ENCODE results near the gene MED27. TPM values are rescaled to one million over a fixed set of nuclear protein-coding genes. Genes with fewer than 3 reads are reported as not detected.
A peak's percentile ranks its signal among the peaks of the same experiment; 100 is the strongest.

MED27 gene
- total and polyA plus RNA-seq, 7 experiments from 2014 or later, result 11.5 to 44.2 (median 25.7) TPM

DNA sequence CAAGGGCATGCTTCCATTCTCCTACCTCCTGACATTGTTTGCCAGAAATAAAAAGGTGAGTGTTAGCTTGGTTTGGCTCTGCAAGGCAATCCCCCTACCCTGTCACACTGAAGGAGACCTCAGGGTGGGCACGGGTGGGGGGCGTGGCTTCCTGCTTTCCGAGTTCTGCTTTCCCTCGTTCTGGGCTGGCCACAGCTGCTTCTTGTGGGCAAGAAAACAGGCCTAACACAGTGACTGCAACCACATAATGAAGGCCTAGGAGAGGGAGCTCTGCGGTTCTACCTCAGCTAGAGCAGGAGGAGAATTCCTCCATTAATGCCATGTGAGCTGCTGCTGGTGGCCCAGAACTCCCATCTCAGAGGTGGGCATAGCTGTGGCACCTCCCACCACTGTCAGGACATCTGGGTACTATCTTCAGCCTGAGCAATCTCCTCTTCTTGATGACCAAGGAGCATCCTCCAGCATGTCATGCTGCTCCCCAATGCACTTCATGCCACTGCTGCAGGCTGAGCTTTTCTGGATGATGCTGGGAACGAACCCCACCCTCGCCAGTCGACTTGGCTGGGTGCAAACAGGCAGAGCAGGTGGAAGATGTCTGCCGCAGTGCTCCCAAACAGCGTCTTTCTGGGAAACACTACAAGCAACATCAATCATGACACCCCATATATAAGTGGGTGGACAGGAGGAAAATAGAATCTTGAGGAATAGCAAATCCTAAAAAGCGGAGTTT lies 200.3 kb downstream of the MED27 start:
- POLR2A ChIA-PET, result interaction anchor here (0.6 kb wide), 1 partner anchor 521 kb away, joined by 3 read pairs; no protein-coding TSS in a partner anchor
- no peak for ATAC-seq

DNA sequence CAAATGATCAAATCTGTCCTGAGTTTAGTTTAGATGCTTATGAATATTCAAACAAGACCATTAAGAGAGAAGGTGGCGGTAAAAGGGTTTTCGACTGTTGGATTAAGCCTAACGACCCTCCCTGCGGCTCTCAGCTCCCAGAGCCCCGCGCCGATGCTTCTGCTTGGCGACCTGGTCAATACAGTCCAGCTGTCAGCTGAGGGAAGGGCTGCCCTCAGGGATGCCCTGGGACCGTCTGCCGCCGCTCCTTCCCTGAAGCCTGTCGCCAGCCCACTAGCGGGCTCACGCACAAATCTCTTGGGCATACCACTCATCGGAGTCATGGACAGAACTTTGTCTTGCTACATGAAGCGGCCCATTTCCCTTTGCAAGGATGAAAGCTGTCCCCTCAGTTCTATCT lies 203.2 kb downstream of the MED27 start:
- Mint-ChIP-seq H3K27me3 (no peaks in the 10 kb centered on the region), H3K9me3 (no peaks in the 10 kb centered on the region), H3K4me3 (peak overlapping the region in 1 of 10 donors; percentile 31), H3K4me1 (peaks cover 0 to 36% (median 6%) of the 10 kb centered on the region in 7 donors), H3K36me3 (peaks cover 0 to 27% (median 0%) of the 10 kb centered on the region in 5 donors), H3K27ac (peak overlapping the region in 1 of 9 donors; percentile 79)
- intact Hi-C loops (cut with micrococcal nuclease), result loop anchor here in 1 of 2 donors (5.0 kb wide), 1 partner anchor 39 kb away; no protein-coding TSS in a partner anchor
- H3K27me3 ChIP-seq (ENCODE audit: control insufficient read depth in 2 of 2, insufficient read depth in 2 of 2, low read length in 2 of 2), result no peaks in the 10 kb centered on the region
- no peaks in the 10 kb centered on the region for H3K9me3 ChIP-seq (ENCODE audit: control insufficient read depth in 2 of 3, low read length in 3 of 3)
- no peak for DNase-seq
- H3K27ac ChIP-seq (ENCODE audit: low read depth, low read length), result no peak overlapping the region
- no peak for ATAC-seq
- ChIA-PET POLR2A (no interaction called here), CTCF (no interaction called here)
- H3K4me3 ChIP-seq (ENCODE audit: low read length), result no peak overlapping the region
- H3K4me1 ChIP-seq (ENCODE audit: control insufficient read depth in 2 of 2, insufficient read depth in 2 of 2, low read length in 2 of 2), result no peaks in the 10 kb centered on the region
- peaks cover 0 to 5% (median 0%) of the 10 kb centered on the region in 3 experiments for H3K36me3 ChIP-seq (ENCODE audit: control insufficient read depth in 2 of 3, insufficient read depth in 3 of 3, low read length in 3 of 3)

More for the DNA sequence above, 200.3 kb downstream of the MED27 start:
- H3K27me3 ChIP-seq (ENCODE audit: control insufficient read depth in 2 of 2, insufficient read depth in 2 of 2, low read length in 2 of 2), result no peaks in the 10 kb centered on the region
- no peak for DNase-seq
- CTCF ChIA-PET, result no interaction called here
- intact Hi-C loops (cut with micrococcal nuclease), result loop anchor here in 1 of 2 donors (5.0 kb wide), 1 partner anchor 42 kb away; no protein-coding TSS in a partner anchor
- no peak overlapping the region for H3K4me3 ChIP-seq (ENCODE audit: low read length)
- H3K36me3 Mint-ChIP-seq, result peaks cover 0 to 24% (median 0%) of the 10 kb centered on the region in 5 donors
- H3K9me3 ChIP-seq (ENCODE audit: control insufficient read depth in 2 of 3, low read length in 3 of 3), result no peaks in the 10 kb centered on the region
- no peaks in the 10 kb centered on the region for H3K4me1 ChIP-seq (ENCODE audit: control insufficient read depth in 2 of 2, insufficient read depth in 2 of 2, low read length in 2 of 2)
- H3K4me3 Mint-ChIP-seq, result no peak overlapping the region
- no peaks in the 10 kb centered on the region for H3K27me3 Mint-ChIP-seq
- no peaks in the 10 kb centered on the region for H3K9me3 Mint-ChIP-seq
- peaks cover 0 to 36% (median 9%) of the 10 kb centered on the region in 7 donors for H3K4me1 Mint-ChIP-seq
- no peak overlapping the region for H3K27ac ChIP-seq (ENCODE audit: low read depth, low read length)
- no peak overlapping the region for H3K27ac Mint-ChIP-seq
- H3K36me3 ChIP-seq (ENCODE audit: control insufficient read depth in 2 of 3, insufficient read depth in 3 of 3, low read length in 3 of 3), result no peaks in the 10 kb centered on the region

DNA sequence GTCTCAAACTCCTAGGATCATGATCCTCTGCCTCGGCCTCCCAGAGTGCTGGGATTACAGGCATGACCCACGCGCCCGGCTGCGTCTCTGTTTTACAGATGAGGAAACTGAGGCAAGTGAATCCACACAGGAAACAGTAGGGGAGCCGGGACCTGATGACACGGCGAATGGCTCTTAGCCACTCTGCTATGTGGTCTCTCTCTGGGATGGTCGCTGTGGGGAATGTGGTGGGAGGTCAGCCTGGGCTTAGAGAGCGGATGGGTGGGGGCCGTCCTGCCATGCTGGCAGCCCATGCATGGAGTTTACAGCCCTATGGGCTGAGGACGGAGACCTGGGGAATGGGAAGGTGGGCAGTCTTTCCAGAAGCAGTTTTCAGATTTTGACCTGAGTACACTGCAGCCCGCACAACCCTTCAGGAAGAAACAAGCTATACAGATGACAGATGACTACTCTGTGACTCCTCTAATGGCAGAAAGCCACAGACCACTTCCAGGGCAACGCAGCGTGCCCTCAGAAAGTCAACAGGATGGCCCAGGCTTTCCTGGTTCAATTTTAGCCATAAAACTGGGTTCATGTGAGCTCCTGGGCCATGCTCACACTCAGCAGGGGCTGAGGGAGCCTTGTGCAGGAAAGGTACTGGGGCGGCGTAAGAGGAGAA lies 203.7 kb downstream of the MED27 start:
- Histone ChIP-seq H3K27me3 (ENCODE audit: control insufficient read depth in 2 of 2, insufficient read depth in 2 of 2, low read length in 2 of 2) (no peaks in the 10 kb centered on the region), H3K36me3 (ENCODE audit: control insufficient read depth in 2 of 3, insufficient read depth in 3 of 3, low read length in 3 of 3) (peaks cover 0 to 5% (median 0%) of the 10 kb centered on the region in 3 experiments), H3K27ac (ENCODE audit: low read depth, low read length) (no peak overlapping the region), H3K4me3 (ENCODE audit: low read length) (no peak overlapping the region), H3K4me1 (ENCODE audit: control insufficient read depth in 2 of 2, insufficient read depth in 2 of 2, low read length in 2 of 2) (no peaks in the 10 kb centered on the region), H3K9me3 (ENCODE audit: control insufficient read depth in 2 of 3, low read length in 3 of 3) (no peaks in the 10 kb centered on the region)
- POLR2A ChIA-PET, result no interaction called here
- CTCF ChIA-PET, result no interaction called here
- Mint-ChIP-seq H3K27me3 (no peaks in the 10 kb centered on the region), H3K4me3 (peak overlapping the region in 1 of 10 donors; percentile 31), H3K27ac (peak overlapping the region in 1 of 9 donors; percentile 79), H3K9me3 (no peaks in the 10 kb centered on the region), H3K36me3 (peaks cover 0 to 29% (median 0%) of the 10 kb centered on the region in 5 donors), H3K4me1 (peaks cover 0 to 32% (median 2%) of the 10 kb centered on the region in 7 donors)
- ATAC-seq (no peak), DNase-seq (no peak)
- intact Hi-C loops (cut with micrococcal nuclease), result loop anchor here in 1 of 2 donors (5.0 kb wide), 1 partner anchor 39 kb away; no protein-coding TSS in a partner anchor

DNA sequence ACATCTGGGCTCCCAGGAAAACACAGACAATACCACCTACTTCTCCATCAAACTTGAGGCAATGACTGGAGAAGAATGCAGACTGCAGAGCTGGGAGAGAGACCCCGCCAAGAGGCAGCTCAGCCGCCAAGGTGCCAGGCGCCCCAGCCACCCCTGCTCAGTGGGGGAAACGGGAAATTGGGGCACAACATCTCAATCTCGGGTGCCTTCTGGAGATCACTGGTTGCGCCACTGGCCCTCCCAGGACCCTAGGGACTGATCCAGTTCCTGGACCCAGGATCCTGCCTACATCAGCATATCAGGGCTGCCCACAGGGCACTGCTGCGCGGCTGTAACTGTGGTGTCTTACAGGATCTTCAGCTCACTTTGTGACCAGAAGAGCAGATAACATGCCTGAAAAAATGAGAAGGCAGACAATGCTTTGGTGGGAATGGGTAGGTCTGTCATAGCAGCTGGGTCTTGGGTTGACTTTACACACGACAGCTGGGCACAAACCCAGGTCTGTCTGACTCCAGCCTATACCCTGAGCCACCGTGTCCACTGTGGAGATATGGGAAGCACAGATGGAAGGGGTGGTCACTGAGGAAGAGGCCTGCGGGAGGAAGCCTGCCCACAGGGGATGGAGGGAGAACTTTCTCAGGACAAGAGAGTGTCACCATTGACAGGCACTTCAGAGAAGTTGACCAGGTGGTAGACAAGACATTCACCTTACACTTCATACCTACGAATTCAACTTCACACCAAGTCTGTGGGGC lies 204.6 kb downstream of the MED27 start:
- intact Hi-C loops (cut with micrococcal nuclease), result loop anchor here in 1 of 2 donors (5.0 kb wide), 1 partner anchor 38 kb away; no protein-coding TSS in a partner anchor
- peaks cover 0 to 5% (median 0%) of the 10 kb centered on the region in 3 experiments for H3K36me3 ChIP-seq (ENCODE audit: control insufficient read depth in 2 of 3, insufficient read depth in 3 of 3, low read length in 3 of 3)
- Mint-ChIP-seq H3K27me3 (no peaks in the 10 kb centered on the region), H3K4me3 (no peak overlapping the region), H3K4me1 (peaks cover 0 to 31% (median 0%) of the 10 kb centered on the region in 7 donors), H3K36me3 (peaks cover 0 to 31% (median 0%) of the 10 kb centered on the region in 5 donors), H3K27ac (no peak overlapping the region), H3K9me3 (no peaks in the 10 kb centered on the region)
- DNase-seq (no peak), ATAC-seq (no peak)
- ChIA-PET CTCF (no interaction called here), POLR2A (no interaction called here)
- no peak overlapping the region for H3K27ac ChIP-seq (ENCODE audit: low read depth, low read length)
- H3K4me3 ChIP-seq (ENCODE audit: low read length), result no peak overlapping the region
- H3K27me3 ChIP-seq (ENCODE audit: control insufficient read depth in 2 of 2, insufficient read depth in 2 of 2, low read length in 2 of 2), result no peaks in the 10 kb centered on the region
- H3K4me1 ChIP-seq (ENCODE audit: control insufficient read depth in 2 of 2, insufficient read depth in 2 of 2, low read length in 2 of 2), result no peaks in the 10 kb centered on the region
- H3K9me3 ChIP-seq (ENCODE audit: control insufficient read depth in 2 of 3, low read length in 3 of 3), result no peaks in the 10 kb centered on the region

DNA sequence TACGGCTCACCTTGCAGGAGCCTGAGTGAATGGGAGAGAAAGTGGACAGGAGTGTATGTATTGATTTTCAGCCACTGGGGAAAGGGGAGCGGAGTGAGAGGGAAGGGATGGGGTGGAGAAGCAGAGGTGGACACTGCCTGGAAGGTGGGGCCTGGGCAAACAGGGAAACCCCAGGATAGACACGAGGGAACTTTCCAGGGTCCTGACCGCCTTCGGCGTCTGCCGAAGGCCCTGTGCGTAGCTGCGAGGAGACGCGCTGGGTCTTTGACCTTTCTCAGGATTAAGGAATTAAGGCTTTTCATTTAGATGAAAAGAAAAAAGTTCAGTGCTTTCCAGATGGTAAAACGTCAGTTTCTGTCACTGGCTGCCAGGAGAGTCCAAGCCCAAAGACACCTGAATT lies 205.2 kb downstream of the MED27 start:
- Histone ChIP-seq H3K27me3 (ENCODE audit: control insufficient read depth in 2 of 2, insufficient read depth in 2 of 2, low read length in 2 of 2) (no peaks in the 10 kb centered on the region), H3K4me1 (ENCODE audit: control insufficient read depth in 2 of 2, insufficient read depth in 2 of 2, low read length in 2 of 2) (no peaks in the 10 kb centered on the region), H3K36me3 (ENCODE audit: control insufficient read depth in 2 of 3, insufficient read depth in 3 of 3, low read length in 3 of 3) (peaks cover 0 to 5% (median 0%) of the 10 kb centered on the region in 3 experiments), H3K9me3 (ENCODE audit: control insufficient read depth in 2 of 3, low read length in 3 of 3) (no peaks in the 10 kb centered on the region), H3K27ac (ENCODE audit: low read depth, low read length) (no peak overlapping the region), H3K4me3 (ENCODE audit: low read length) (no peak overlapping the region)
- ChIA-PET CTCF (no interaction called here), POLR2A (no interaction called here)
- intact Hi-C loops (cut with micrococcal nuclease), result no loop called here
- DNase-seq, result no peak
- H3K4me1 Mint-ChIP-seq, result peaks cover 0 to 29% (median 0%) of the 10 kb centered on the region in 7 donors
- peaks cover 0 to 31% (median 0%) of the 10 kb centered on the region in 5 donors for H3K36me3 Mint-ChIP-seq
- no peaks in the 10 kb centered on the region for H3K27me3 Mint-ChIP-seq
- H3K27ac Mint-ChIP-seq, result no peak overlapping the region
- no peak for ATAC-seq
- H3K9me3 Mint-ChIP-seq, result no peaks in the 10 kb centered on the region
- H3K4me3 Mint-ChIP-seq, result no peak overlapping the region

DNA sequence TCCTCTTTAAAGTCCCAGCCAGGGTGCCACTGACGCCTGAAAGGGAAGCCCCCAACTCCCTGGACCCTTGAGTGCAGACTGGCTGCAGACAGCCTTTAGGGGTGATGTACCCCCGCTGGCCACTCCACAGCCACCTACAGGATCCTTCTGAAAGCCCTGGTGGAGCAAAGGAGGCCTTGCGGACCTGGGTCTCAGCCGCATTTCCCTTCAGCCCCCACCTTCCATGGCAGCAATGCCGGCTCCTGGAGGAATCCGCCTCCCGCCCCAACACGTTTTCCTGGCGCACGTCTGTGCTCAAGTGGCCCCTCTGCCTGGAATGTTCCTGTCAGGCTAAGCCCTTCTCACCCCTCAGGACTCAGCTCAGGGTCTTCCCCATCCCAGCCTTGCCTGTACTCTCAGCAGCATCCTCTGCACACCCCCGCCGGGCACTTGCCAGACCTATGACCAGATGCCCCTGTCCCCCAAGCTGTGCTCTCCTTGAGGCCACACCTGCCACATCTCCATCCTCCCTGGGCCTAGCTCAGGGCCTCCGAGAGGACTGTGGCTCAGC lies 205.7 kb downstream of the MED27 start:
- Mint-ChIP-seq H3K4me1 (peaks cover 0 to 28% (median 0%) of the 10 kb centered on the region in 7 donors), H3K27ac (no peak overlapping the region), H3K9me3 (no peaks in the 10 kb centered on the region), H3K4me3 (no peak overlapping the region), H3K36me3 (peaks cover 0 to 31% (median 0%) of the 10 kb centered on the region in 5 donors), H3K27me3 (no peaks in the 10 kb centered on the region)
- ATAC-seq (no peak), DNase-seq (no peak)
- no peak overlapping the region for H3K4me3 ChIP-seq (ENCODE audit: low read length)
- CTCF ChIA-PET, result no interaction called here
- no peaks in the 10 kb centered on the region for H3K9me3 ChIP-seq (ENCODE audit: control insufficient read depth in 2 of 3, low read length in 3 of 3)
- intact Hi-C loops (cut with micrococcal nuclease), result no loop called here
- H3K4me1 ChIP-seq (ENCODE audit: control insufficient read depth in 2 of 2, insufficient read depth in 2 of 2, low read length in 2 of 2), result no peaks in the 10 kb centered on the region
- POLR2A ChIA-PET, result no interaction called here
- H3K36me3 ChIP-seq (ENCODE audit: control insufficient read depth in 2 of 3, insufficient read depth in 3 of 3, low read length in 3 of 3), result peaks cover 0 to 5% (median 0%) of the 10 kb centered on the region in 3 experiments
- no peak overlapping the region for H3K27ac ChIP-seq (ENCODE audit: low read depth, low read length)
- no peaks in the 10 kb centered on the region for H3K27me3 ChIP-seq (ENCODE audit: control insufficient read depth in 2 of 2, insufficient read depth in 2 of 2, low read length in 2 of 2)

All from naive thymus-derived CD4-positive, alpha-beta T cell (primary cell).